Lower leg skin (tissue), 4 donors: ENCODE measurements around the gene ARHGEF10L. TPM values are rescaled to one million over a fixed set of nuclear protein-coding genes. Genes with fewer than 3 reads are reported as not detected.

ENCODE experiments used
- DNase-seq, 2 donors: peaks; one replicate each; pipeline ENCODE4 v3.0.0-alpha.2; 2019; ENCODE audit warnings: low spot score in 2 of 2
- H3K4me3 ChIP-seq: fragments of 200-600 bp; sonication (generic); 2 replicates; pipeline ENCODE4 v1.5.1; 2017; ENCODE audit warnings: mild to moderate bottlenecking, low read depth; ENCODE audit not compliant: poor library complexity, severe bottlenecking
- POLR2A ChIP-seq, 2 donors: fragments of 450-650 bp; IDR thresholded peaks; one replicate each; pipeline ENCODE4 v1.6.1; 2016 to 2017; ENCODE audit warnings: antibody characterized with exemption in 2 of 2, mild to moderate bottlenecking in 1 of 2, moderate library complexity in 1 of 2
- WGBS, 2 donors: methylation state at CpG; one replicate each; pipeline ENCODE4 v1.1.5; 2018; 5-methylcytosine and 5-hydroxymethylcytosine counted together
- intact Hi-C: fragments of 100-400 bp; cut with DNase I; formaldehyde crosslinking; loops from one replicate; pipeline ENCODE4 v1.15.0; 2023; ENCODE audit warnings: low total_unique reads
- total RNA-seq, 4 donors: library from RNA; depleted of rRNA; stranded (reverse); fragments of >200 nt; gene quantifications; one replicate each; pipeline ENCODE4 v1.1.0, GENCODE V29; 2016
- TF ChIP-seq, protein P1 (sequence below), 3 donors: fragments of 450-650 bp; IDR thresholded peaks; one replicate each; pipeline ENCODE4 v1.5.1; 2016; ENCODE audit warnings: antibody characterized with exemption in 3 of 3, mild to moderate bottlenecking in 3 of 3, moderate library complexity in 2 of 3

Gene ARHGEF10L
- total RNA-seq, 4 donors from 2014 or later, result 95.1 to 125 (median 114) TPM

DNA sequence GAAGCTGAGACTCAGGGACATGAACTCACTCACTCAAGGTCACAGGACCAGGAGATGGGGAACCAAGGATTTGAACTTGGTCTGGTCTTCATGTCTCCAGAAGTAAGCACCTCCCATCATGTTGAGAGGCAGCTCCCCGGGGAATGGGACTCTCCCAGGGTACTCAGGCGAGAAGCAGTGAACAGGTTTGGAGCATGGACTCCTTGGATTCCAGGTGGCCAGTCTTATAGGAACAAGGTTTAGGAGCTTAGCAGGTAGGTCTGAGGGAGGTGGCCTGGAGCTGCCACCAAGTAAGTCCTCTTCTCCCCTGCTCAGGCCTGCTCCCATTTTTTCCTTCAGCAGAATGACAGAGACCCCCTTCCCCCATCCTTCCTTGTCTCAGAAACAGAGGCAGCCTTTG, 14.9 kb upstream of the ARHGEF10L start:
- DNase-seq, result no peak
- H3K4me3 ChIP-seq, result no peak overlapping the region
- intact Hi-C loops, result no loop called here
- TF ChIP-seq POLR2A (IDR thresholded peaks at IDR 0.05), result no peak
- TF ChIP-seq, protein P1, sequence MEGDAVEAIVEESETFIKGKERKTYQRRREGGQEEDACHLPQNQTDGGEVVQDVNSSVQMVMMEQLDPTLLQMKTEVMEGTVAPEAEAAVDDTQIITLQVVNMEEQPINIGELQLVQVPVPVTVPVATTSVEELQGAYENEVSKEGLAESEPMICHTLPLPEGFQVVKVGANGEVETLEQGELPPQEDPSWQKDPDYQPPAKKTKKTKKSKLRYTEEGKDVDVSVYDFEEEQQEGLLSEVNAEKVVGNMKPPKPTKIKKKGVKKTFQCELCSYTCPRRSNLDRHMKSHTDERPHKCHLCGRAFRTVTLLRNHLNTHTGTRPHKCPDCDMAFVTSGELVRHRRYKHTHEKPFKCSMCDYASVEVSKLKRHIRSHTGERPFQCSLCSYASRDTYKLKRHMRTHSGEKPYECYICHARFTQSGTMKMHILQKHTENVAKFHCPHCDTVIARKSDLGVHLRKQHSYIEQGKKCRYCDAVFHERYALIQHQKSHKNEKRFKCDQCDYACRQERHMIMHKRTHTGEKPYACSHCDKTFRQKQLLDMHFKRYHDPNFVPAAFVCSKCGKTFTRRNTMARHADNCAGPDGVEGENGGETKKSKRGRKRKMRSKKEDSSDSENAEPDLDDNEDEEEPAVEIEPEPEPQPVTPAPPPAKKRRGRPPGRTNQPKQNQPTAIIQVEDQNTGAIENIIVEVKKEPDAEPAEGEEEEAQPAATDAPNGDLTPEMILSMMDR (IDR thresholded peaks at IDR 0.05), result no peak
- WGBS, 2 donors, result 78 to 95% methylated on average over 2 of the region's 2 CpGs

DNA sequence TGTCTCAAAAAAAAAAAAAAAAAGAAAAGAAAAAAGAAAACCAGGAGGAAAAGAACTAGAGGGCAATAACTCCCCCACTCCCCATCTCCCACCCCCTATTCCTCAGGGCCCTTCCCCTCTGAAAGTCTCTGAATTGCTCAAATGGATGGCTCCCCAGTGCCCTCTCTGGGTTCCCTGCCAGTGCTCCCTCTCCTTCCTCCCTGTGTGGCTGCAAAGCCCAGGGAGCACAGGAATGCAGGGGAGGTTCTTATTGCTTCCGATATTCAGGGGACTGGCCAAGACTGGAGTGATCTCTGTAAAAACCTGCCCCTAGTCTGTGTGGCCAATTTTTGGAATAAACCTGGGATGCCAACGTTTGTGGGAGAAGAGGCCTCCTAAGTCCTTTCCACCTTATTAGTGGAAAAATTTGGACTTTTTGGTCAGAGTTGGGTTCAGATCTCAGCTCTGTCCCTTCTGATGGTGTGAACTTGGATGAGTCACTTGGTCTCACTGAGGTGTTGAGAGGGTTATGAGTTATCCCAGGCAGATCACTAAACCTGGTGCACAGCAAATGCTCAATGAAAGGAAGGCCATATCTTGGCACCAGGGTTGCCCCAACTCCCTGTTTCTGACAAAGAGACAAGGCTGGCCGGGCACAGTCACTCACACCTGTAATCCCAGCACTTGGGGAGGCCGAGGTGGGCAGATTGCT, 13.4 kb upstream of the ARHGEF10L start:
- intact Hi-C loops, result no loop called here
- 43 to 65% methylated on average over 4 of the region's 4 CpGs for WGBS, 2 donors
- DNase-seq, result no peak
- TF ChIP-seq, protein P1 (IDR thresholded peaks at IDR 0.05), result no peak
- TF ChIP-seq POLR2A (IDR thresholded peaks at IDR 0.05), result no peak
- no peak overlapping the region for H3K4me3 ChIP-seq

DNA sequence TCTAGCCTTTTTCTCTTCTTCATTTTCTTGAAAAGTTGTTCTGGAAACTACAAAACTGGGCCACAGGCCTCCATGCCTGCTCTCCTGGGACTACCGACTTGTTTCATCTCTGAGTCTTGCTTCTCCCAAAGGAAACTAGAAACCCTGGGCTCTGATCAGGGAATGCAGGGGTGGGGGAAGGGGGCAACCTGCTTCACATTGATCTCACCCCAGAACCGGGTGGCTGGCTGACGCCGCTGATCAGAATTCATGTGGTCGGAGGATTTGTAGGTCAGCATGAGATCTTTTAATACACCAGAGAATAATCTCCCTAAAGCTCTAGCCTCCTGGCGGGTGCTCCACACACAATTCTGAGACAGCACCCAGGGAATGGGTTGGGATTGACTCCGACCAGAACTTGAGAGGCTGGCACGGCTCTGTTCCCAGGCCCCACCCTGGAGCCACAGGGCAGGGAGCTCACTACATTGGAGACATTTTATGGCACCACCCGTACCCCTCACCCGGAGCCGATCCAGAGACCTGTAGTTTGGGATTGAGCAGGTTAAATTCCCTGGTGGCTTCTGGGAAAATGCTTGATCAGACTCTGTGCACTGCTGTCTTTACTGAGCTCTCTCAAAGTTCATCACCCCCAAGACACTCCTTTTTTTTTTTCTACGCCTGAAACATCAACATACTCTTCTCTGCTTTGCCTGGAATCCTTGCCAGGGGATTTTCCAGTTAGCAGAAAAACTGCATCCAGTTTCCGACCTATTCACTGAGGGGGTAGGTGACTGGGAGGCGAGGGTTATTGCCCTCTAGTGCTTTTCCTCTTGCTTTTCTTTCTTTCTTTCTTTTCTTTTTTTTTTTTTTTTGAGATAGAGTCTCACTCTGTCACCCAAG, 12.2 kb upstream of the ARHGEF10L start:
- intact Hi-C loops, result no loop called here
- TF ChIP-seq, protein P1 (IDR thresholded peaks at IDR 0.05), result no peak
- TF ChIP-seq POLR2A (IDR thresholded peaks at IDR 0.05), result no peak
- DNase-seq, result peak in 1 of 2 donors; percentile 45
- H3K4me3 ChIP-seq, result no peak overlapping the region
- 12 to 22% methylated on average over 14 of the region's 14 CpGs for WGBS, 2 donors

DNA sequence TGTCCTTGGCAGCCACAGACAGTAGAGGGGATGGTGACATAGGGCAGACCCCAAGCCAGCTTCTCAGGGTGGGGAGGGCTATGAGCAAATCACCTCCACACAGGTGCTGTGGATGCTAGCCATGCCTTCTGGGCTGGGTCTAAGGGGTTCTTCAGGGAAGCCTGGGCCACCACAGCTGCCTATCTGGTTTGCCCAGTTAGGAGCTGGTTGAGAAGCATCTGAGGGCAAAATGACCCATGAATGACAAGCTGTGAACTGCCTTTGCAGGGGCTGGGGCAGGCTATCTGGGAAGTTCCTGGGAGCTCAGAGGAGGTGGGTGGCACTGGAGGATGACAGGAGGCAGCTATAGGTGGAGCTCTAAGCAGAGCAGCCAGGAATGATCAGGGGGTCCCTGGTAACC, 10.1 kb upstream of the ARHGEF10L start:
- no peak overlapping the region for H3K4me3 ChIP-seq
- intact Hi-C loops, result no loop called here
- no peak for DNase-seq
- TF ChIP-seq, protein P1 (IDR thresholded peaks at IDR 0.05), result no peak
- TF ChIP-seq POLR2A (IDR thresholded peaks at IDR 0.05), result no peak

DNA sequence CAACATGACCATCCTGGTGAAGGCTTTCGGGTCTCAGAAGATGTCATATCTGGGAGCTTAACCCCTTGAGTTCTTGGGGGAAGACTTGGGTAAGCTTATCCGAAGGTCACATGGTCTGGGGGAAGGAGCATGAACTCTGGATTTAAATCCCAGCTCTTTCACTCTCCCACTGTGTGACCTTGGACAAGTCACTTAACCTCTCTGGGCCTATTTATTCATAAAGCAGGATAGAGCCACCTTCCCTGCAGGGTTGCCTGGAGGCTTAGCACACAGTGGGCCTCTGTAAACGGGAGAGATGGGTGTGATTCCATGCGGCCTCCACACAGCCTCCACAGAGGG, 8.2 kb upstream of the ARHGEF10L start:
- WGBS, 2 donors, result 69 to 73% methylated on average over 4 of the region's 4 CpGs
- DNase-seq, result no peak
- intact Hi-C loops, result no loop called here
- no peak overlapping the region for H3K4me3 ChIP-seq
- TF ChIP-seq POLR2A (IDR thresholded peaks at IDR 0.05), result no peak
- TF ChIP-seq, protein P1 (IDR thresholded peaks at IDR 0.05), result no peak
